Hematopoietic multipotent progenitor cell treated with erythropoietin and hydrocortisone succinate and interleukin-3 and kit ligand, for 4 days (in vitro differentiated cells): ENCODE results near the gene GDF11.
A peak's percentile ranks its signal among the peaks of the same experiment; 100 is the strongest.

Source experiments
- DNase-seq: peaks from one replicate; pipeline ENCODE4 v3.0.0-alpha.2; 2015

GDF11 gene

DNA sequence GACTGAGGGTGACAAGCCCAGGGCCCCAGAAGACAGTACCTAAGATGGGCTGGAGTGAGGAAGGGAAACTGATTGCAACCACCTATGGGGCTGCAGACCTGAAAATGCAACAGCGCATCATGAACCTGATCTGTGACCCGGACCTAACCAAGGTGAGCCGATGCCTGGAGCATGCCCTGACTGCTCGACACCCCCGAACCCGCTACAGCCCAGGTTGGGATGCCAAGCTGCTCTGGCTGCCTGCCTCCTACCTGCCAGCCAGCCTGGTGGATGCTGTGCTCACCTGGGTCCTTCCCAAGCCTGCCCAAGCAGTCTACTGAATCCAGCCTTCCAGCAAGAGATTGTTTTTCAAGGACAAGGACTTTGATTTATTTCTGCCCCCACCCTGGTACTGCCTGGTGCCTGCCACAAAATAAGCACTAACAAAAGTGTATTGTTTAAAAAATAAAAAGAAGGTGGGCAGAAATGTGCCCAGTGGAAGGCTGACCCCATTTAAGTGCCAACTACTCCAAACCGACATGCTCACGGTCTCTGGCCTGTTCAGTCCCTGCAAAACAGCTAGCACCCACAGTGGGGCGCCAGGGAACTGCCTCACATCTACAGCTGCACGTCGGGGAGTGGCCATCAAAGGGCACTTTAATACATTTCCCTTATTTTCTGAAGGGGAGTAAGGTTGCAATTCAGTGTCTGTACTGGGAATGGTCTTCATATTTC lies 18.5 kb upstream of the GDF11 start:
- peak; percentile 93 for DNase-seq

GRCh38 chr12:55724940-55725309 lies 18.0 kb upstream of the GDF11 start:
- DNase-seq, result no peak

GRCh38 chr12:55725556-55725955 lies 17.4 kb upstream of the GDF11 start:
- no peak for DNase-seq

DNA sequence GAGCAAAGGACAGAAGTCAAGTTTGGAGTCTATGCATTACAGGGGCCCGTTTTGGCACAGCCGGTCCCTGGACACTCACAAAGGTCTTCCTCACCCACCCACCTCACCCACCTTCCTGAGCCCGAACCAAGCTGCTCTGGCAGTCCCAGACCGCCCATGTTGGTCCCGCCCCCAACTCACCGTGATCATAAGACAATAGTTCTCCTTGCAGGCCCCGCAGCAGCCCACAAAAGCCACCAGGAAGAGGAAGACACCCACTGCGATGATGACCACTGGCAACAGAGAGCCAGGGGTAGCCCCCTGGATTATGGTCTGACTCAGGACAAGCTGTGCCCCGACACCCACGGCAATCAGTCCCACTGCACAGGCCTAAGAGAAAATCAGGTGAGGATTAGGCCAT lies 16.0 kb upstream of the GDF11 start:
- no peak for DNase-seq

DNA sequence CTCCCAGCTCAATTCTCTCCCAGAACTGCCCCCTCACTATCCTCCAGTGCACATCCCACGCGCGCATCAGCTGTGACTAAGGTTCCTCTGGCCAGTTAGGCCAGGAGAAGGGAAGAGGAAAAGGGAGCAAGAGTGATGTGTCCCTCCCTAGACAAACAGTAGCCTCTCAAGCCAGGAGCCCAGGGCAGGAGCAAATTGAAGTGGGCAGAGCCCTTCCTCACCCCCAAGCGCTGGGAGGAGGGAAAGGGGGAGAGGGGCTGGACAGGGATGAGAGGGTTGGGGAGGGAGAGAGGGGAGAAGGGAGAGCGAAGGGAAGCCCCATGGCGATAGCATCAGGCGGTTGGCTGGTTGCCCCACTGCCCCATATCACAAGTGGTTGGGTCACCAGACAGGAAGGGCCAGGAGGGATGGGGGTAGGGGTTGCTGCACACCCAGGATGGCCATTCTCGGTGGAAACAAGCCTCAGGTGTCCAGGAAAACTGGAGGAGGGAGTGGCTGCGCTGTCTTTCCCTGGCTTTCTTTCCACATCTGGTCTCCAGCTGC lies 15.2 kb upstream of the GDF11 start:
- DNase-seq, result peak; percentile 80

- DNase-seq, result peak; percentile 77
These were observed 14.6 kb upstream of the GDF11 start for GRCh38 chr12:55728186-55728938.

- DNase-seq, result peak; percentile 95
These were observed 13.7 kb upstream of the GDF11 start, which contains the start of gene CD63 for GRCh38 chr12:55728939-55729818. Gene CD63, minus strand, starts transcription at chr12:55729009. Its CDS starts 668 bp downstream, at chr12:55728341.

DNA sequence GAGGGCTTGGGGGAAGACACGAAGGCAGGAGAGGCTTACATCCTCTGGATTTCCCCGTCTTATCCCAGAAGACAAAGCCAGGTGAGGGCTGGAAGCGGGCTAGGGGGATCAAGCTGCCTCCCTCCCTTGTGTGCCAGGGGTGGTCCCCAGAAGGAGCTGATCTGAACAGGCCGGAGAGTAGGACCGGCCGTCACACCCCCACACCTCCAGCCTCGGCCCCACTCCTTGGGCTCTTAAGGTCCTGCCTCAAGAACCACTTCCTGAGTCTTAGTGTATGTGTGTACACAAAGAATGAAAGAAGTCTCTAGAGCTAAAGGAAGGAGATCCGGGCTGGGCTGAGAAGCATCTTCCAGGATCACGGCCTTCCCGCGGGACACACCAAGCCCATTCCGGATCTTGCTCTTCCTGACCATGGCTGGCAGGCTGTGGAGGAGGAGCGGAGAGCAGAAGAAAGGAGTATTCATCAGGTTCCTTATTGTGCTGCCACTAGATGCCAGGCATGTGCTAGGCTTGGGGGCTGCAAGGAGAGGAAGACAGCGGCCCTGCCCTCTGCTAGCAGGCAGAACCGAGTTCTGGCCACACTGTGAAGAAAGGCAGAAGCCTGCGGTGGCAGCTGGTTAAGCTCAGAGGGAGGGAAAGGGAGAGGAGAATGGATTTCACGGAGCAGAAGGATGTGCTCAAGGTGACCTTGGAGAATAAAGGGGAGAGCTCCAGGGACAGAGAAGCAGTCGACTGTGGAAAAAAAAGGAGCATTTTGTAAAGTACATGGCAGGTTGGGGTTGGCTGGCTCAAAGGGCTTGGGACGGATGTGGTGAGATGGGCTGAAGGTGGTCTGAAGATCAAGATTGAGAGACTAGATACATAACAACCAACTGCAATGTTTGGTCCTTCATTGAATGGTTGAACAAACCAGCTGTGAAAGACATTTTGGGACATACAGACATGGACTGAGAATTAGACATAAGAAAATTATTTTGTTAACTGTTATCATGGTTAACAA lies 12.8 kb upstream of the GDF11 start:
- peak; percentile 90 for DNase-seq

- no peak for DNase-seq
These were observed 10.6 kb upstream of the GDF11 start for GRCh38 chr12:55732288-55732687.

DNA sequence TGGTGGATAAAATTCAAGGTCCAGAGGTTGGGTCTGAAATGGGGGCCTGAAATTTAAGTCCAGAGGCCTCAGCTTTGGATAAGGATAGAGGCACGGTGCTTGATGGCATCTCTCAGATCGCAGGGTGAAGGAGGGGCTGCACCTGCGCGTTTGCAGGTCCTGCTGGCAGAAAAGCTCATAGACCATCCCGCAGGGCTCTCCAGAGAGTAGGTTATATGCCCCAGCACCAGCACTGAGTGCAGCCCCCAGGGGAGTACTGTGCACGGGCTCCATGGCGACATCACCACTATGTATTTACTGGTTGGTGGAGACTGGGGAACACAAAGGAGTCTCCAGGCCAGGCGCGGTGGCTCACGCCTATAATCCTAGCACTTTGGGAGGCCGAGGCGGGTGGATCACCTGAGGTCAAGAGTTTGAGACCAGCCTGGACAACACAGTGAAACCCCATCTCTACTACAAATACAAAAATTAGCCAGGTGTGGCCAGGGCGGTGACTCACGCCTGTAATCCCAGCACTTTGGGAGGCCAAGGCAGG lies 9.8 kb upstream of the GDF11 start:
- DNase-seq, result no peak

DNA sequence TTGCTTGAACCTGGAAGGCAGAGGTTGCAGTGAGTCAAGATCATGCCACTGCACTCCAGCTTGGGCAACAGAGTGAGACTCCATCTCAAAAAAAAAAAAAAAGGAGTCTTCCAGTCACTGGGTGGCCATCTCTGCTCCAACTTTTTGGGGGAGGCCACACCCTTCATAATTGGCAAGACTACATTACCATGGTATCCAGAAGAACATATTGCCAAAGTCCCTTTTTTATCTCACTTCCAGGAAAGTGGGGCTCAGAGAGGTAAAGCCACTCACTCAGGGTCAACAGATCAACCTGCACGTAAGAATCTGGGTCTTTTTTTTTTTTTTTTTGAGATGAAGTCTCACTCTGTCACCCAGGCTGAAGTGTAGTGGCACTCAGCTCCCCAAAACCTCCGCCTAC lies 9.1 kb upstream of the GDF11 start:
- no peak for DNase-seq

DNA sequence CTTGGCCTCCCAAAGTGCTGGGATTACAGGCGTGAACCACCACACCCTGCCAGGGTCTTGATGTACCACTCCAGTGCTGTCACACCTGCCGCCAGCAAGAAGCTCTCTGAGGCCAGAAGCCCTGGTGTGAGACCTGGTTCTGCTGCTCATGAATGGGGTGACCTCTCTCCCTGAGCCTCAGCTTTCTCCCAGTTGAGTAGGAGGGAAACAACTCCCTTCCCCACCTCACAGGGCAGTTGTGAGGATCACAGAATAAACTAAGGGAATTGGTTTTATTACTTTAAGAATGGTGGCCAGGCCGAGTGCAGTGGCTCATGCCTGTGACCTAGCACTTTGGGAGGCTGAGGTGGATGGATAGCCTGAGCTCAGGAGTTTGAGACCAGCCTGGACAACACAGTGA lies 8.3 kb upstream of the GDF11 start:
- DNase-seq, result no peak

GRCh38 chr12:55736076-55736475 lies 6.8 kb upstream of the GDF11 start:
- no peak for DNase-seq

GRCh38 chr12:55736780-55737580 lies 5.9 kb upstream of the GDF11 start:
- peak; percentile 88 for DNase-seq

DNA sequence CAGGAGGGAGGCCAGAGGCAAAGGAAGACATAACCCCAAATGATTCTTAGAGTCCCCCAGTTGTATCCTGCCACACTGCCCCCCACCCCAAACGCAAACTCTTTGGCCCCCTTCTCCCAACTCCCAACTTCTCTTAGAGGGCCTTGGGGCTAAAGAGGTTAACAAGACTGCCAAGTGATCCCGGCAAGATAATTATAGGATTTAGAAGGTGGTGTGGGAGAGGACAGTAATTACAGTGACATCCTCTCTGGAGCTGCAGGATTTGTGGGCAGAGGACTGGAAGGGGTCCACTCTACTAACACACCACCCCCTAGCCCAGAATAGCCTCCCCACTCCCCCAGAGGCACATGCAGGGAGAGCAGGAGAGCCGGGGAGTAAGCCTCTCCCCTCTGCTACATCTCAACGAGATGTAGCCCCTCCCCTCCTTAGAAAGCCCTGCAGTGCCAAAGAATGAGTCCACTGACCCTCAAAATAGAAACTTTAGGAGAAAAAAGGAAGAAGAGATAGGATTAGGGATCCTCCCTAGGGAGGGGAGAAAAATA lies 5.3 kb upstream of the GDF11 start:
- peak; percentile 56 for DNase-seq

DNA sequence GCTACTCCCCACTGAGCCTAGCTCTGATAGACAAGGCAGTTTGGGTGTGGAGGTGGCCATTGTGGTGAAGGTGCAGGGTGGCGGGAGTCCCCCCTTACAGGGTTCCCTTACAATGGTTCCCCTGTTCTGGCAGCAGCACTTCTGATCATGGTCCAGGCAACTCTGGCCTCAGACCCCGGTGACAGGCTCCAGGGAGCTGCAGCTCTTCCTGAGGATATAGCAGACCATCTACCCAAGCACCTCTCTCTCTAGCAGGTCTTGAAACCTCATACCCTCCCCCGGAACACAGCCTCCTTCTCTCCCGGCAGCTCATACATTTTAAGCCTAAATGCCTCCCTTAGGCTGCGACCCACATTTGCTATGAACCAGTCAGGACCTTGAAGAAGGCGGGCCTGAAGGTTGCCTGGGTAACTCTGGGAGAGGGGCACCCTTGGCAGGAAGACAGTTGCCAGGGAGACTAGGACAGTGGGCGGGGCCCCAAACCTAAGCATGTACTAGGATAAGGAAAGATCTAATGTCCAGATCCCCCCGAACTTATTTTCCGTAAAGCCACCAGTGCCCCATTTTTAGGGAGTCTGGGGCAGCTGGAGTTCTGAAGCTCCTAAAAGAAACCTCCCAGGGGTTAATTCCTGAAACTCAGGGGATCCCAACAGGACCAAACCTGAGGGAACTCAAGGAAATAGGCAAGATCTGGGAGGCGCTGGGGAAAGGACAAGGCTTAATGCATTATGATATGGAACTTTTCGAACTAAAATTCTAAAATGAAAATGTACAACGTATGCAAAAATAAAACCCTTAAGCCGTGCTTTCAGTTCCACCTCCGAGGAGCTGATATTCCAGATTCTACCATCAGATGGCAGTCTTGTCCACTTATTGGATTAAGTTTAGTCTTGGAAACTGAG lies 4.5 kb upstream of the GDF11 start:
- peak; percentile 97 for DNase-seq

DNA sequence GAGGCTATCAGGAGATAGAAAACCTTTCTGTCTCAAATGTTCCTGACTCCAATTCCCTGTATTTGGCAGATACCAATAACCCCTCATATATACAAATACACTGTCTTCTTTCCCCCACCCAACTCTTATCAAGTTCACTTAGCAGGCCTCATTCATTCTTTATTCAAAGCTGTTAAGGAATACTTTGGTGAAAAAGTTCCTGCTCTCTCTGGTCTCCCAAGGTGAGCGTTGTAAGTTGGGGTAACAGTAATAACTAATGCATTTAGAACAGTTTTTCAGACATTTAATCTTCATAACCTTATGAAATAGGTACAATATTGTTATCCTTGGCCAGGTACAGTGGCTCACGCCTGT lies 3.9 kb upstream of the GDF11 start:
- no peak for DNase-seq

- DNase-seq, result no peak
These were observed 816 bp upstream of the GDF11 start for GRCh38 chr12:55741931-55742680.
